Heart left ventricle (tissue), 13 donors: Measurements from ENCODE around the gene PSMG1.

Experiments
- CTCF ChIP-seq, 12 donors: fragments of 200-600 bp; sonication (generic) in 4 of 12; IDR thresholded peaks; one replicate each; pipeline versions ENCODE4 v1.5.0 to v1.8.0; 2018 to 2022; ENCODE audit warnings: antibody characterized with exemption in 12 of 12, mild to moderate bottlenecking in 5 of 12
- POLR2A ChIP-seq, 2 donors: fragments of 450-650 bp; IDR thresholded peaks; one replicate each; pipeline ENCODE4 v1.6.1; 2017; ENCODE audit warnings: antibody characterized with exemption in 2 of 2, mild to moderate bottlenecking in 2 of 2, moderate library complexity in 2 of 2
- donor health status: ischemic (EF 13 %, LVEDD 7.1; RV severe dilation, severe dysfunction).
- donor health status: DM: no; HTN: yes; CAD: no.
- donor health status: DM: no; HTN: no; CAD: no.
- donor health status: ischemic (EF 25% LVEDD 6.9; RV normal size, moderate dysfunction).
- donor health status: ischemic (EF 25% LVEDD 5.7; RV mildly dilated, moderate dysfunction).
- donor health status: ischemic (EF 35%, LVEDD 5.7; RV mildly dilated, moderate dysfunction).
- donor health status: nonischemic (EF 11% LVEDD 7.7; RV severe dilation, severe dysfunction).
- donor health status: DM: yes; HTN: yes; CAD: no.
- donor health status: PGD.
- donor health status: ischemic (EF 29% LVEDD 5.4; RV normal size, mild dysfunction).
- donor health status: nonischemic (EF 23%, LVEDD 6.1; RV moderate dilation, normal function).

GRCh38 chr21:39198800-39199199 is 15.5 kb upstream of the PSMG1 start:
- TF ChIP-seq CTCF (IDR thresholded peaks at IDR 0.05) (no peak), POLR2A (IDR thresholded peaks at IDR 0.05) (no peak)
